ENCODE data around the gene PCGF5. TPM values are rescaled to one million over a fixed set of nuclear protein-coding genes. Genes with fewer than 3 reads are reported as not detected.
A peak's percentile ranks its signal among the peaks of the same experiment; 100 is the strongest.
"Not testable (repeated sequence)": the region's sequence is repeated elsewhere in the genome, so short reads cannot be mapped to it uniquely, and the experiment has no call there.

PCGF5 gene
- polyA plus RNA-seq (ENCODE audit: insufficient read length) = 14.6 TPM

GRCh38 chr10:91220194-91220953 is at the start of gene PCGF5:
TSS of gene PCGF5 (plus strand) at chr10:91220663. CDS start at chr10:91222872, 2,209 bp downstream.
- DNase-seq (ENCODE audit: low read depth) = peak; percentile 20

DNA sequence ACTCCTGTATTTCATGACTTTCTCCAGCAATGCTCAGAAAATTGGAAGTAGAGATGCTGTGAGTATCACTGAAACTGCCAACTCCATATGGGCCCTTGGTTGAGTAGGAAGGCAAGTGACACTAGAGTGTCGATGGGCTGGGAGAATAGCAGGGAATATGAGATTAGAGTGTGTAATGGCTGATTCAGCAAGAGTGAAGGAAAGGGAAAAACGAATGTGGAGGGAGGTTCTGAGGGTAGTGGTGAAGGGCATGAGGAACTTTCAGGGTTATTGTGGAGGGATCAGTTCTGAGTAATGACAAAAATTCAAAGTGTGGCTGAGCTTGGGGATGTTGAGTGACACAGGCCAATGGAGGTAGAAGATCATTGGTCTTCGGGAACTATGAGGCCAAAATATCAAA is 49.0 kb upstream of the PCGF5 start:
- DNase-seq (ENCODE audit: low read depth) = no peak

DNA sequence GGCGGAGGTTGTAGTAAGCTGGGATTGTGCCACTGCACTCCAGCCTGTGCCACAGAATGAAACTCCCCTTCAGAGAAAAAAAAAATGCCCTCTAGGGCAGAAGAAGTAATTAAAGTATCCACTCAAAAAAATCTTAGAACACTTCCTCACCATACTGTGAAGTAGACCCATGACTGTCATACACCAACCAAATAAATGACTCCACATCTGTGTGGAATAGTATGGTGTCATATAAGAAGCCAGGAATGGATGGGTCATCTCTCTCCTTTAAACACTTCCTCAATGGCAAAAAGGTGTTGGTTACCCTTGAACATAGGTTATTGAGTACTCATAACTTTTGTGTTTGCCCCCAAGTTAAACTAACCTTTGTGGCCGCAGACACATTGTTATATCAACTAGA is 48.1 kb upstream of the PCGF5 start:
- no peak for DNase-seq (ENCODE audit: low read depth)

DNA sequence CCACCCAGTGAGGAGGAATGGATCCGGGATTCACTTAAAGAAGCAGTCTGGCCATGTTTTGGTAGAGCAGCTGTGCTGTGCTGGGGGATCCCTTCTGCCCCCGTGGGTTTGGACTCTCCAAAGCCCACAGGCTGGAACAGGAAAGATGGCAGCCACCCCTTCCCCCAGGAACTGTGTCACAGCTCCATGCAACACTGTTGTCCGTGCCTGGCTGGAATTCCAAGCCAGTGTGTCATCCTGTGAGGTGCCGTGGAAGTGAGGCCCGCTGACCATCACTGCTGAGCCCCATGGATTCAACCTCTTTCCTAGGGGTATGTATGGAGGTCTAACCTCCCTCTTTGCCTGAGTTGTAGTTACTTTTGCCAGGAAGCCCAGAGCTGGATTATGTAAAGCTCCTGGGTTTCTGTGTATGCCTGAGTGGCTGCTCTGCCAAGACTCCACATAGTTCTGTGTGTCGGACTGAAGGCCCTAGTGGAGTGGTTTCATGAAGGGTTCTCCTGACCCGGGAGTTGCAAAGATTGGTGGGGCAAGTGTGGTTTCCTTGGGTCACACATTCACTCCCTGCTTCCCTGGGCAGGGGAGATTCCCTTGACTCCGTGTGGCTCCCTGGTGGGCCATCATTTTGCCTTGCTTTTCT is 35.1 kb upstream of the PCGF5 start:
- no peak for DNase-seq (ENCODE audit: low read depth)

DNA sequence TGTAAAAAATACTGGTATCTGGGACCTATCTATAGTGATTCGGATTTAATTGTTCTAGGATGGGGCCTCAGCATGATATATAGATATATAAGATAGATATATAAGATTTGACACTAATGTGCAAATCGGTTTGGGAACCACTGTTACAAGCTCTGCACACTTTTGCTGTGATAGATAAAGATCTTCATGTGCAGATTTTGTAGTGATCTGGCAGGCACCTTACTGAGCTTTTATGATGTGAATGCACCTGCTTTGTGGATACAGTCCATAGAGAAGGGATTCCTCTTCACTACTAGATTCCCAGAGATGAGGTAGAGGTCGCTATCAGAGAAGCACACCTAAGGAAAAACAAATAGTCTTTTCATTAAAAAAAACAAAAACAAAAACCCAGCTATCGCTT is 33.3 kb upstream of the PCGF5 start:
- no peak for DNase-seq (ENCODE audit: low read depth)

GRCh38 chr10:91188010-91188409 is 32.5 kb upstream of the PCGF5 start:
- not testable (repeated sequence) for DNase-seq (ENCODE audit: low read depth)

GRCh38 chr10:91188889-91189288 is 31.6 kb upstream of the PCGF5 start:
- no peak for DNase-seq (ENCODE audit: low read depth)

DNA sequence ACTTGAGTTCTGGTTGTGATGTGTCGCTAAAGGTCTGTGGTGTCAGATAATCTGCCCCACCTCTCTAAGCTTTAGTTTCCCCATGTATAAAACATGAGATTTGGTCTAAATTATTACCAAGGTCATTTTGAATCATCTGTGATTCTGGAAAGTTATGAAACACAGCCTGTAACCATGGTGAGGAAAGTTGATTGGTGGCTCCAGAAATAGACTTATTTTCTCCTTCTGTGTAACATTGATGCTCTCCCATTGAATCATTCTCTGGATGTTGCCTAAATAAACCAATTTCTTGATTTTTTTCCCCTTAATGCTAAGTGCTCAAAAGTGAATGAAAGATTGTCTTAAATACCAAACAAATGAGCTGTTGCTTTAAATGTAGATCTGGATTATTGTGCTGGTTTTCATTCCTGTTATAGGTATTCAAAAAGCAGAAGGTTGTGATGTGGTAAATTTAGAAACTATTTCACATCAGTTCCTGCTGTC is 30.0 kb upstream of the PCGF5 start:
- no peak for DNase-seq (ENCODE audit: low read depth)

DNA sequence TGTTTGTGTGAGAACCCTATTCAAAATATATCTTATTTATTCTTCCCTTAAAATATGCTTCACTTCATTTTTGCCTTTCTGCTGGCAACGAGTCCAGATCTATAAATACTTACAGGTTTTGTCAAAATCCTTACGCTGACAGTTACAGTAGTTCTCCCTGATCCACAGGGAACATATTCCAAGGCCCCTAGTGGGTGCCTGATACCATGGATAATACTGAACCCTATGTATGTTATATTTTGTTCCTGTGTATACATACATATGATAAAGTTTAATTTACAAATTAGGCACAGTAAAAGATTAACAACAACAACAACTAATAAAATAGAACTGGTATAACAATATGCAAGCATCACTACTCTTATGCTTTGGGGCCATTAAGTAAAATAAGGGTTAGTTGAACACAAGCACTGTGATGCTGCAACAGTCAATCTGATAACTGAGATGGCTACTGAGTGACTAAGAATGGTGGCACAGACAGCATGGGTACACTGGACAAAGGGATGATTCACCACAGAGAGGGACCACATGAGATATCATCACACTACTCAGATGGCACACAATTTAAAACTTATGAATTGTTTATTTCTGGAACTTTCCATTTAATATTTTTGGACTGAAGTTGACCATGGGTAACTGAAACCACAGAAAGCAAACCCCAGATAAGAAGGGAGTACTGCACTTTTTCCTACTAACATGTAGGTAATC is 29.4 kb upstream of the PCGF5 start:
- no peak for DNase-seq (ENCODE audit: low read depth)

DNA sequence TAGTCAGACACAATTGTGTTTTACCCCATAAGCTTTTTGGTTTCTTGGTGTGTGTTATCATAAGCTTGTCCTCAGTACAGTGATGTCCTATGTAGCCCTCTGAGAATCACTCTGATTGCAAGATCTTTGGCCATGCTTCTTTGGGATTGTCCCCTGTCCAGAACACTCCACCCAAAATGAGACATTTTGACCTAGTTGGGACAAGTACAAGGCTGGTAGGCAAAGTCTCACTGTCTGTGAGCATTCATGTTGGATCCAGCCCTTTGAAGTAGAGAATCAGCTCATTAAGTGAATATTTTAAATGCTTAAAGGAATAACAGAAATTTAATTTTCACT is 28.9 kb upstream of the PCGF5 start:
- no peak for DNase-seq (ENCODE audit: low read depth)

GRCh38 chr10:91194497-91195179 is 25.8 kb upstream of the PCGF5 start:
- no peak for DNase-seq (ENCODE audit: low read depth)

GRCh38 chr10:91196268-91197048 is 24.0 kb upstream of the PCGF5 start:
- DNase-seq (ENCODE audit: low read depth) = no peak

GRCh38 chr10:91197127-91197526 is 23.3 kb upstream of the PCGF5 start:
- no peak for DNase-seq (ENCODE audit: low read depth)

DNA sequence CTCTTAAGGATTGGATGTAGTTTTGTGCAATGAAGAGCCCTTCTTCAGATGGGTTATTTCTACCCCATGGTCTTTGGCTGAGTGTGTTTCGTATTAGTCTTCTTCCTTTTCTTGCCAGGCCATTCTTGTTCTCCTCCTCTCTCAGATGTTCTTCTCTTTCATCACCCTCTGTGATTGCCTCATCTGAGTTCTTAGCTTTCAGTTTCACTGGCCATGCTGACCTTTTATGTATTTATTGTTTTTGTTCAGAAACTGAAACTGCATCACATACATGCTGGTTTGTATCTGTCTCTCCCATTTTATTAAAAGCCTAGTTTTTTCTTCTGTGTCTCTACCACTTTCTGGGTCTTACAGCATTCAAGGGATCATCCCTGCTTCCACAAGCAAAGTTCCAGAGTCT is 21.7 kb upstream of the PCGF5 start:
- DNase-seq (ENCODE audit: low read depth) = no peak

DNA sequence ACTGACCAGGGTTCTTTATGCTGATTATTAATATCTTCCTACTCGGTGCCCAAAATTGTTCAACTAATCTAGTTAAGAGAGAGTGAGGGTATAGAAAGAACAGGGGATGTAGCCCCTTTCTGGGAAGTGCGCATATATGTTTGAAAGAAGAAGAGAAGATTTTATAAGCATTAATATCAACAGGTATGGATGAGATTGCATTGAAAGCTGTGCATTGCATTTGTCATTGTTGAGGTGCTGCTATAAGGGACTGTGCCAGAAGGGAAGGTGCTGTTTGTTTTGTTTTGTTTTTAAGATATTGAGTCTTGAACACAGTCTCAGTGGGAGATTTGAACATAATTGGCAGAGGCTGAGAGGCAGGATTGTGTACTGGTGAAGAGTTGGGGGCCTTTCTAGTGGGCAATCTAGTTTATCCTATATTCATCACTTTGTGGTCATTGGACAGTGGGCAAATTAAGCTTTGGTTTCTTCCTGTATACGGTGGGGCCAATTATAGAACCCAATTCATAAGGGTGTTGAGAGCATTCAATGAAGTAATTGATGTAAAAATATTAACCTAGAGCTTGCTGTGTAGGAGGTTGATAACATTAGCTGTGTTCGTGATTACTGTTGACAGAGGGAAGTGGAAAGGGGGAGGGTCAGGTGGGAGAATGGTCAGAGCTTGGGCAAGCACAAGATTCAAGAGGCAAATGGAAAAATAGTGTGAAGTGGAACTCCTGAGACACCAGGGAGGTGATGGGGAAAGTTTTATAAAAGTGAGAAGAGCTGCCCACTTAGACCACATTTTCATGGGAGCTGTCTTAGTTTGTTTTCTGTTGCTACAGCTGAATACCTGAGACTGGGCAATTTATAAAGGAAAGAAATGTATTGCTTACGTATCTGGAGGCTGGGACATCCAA is 19.9 kb upstream of the PCGF5 start:
- no peak for DNase-seq (ENCODE audit: low read depth)

DNA sequence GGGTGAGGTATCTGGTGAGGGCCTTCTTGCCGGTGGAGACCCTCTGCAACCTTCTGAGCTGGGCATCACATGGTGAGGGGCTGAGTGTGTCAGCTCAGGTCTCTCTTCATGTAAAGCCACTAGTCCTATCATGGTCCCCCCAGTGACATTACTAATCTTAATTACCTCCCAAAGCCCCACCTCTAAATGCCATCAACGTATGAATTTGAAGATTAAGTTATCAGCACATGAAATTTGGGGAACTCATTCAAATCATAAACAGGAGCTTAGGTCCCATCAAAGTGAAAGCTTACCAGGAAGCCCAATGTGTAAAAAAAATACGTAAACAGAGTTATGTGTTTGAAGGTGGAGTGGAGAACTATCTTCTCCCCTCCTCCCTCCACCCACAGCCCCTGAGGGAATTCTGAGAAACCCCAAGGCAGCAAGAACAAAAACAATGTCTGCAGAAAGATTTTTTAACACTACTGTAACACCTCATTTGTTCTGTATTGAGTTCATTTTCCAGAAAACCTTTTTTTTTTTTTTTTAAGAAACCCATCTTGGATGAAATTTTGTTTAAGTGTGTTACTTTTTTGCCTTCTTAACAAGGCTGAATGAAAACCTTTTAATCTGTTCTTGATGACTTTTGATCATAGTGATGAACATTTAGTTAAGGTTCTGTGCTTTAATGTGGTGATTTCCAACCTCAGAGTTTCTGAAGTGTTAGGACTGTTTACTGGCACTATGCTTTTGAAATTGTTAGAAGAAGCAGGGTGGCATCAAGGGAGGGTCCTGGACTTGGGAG is 19.1 kb upstream of the PCGF5 start:
- no peak for DNase-seq (ENCODE audit: low read depth)

- no peak for DNase-seq (ENCODE audit: low read depth)
These were observed 14.0 kb upstream of the PCGF5 start for GRCh38 chr10:91206427-91206826.

GRCh38 chr10:91206837-91207474 is 13.5 kb upstream of the PCGF5 start:
- DNase-seq (ENCODE audit: low read depth) = no peak

GRCh38 chr10:91208642-91209041 is 11.8 kb upstream of the PCGF5 start:
- no peak for DNase-seq (ENCODE audit: low read depth)

Measured in forelimb muscle (tissue), 1 donor.